Adipose tissue (tissue), 3 donors: ENCODE results near the gene ZNF429. TPM values are rescaled to one million over a fixed set of nuclear protein-coding genes. Genes with fewer than 3 reads are reported as not detected.
"Not testable (repeated sequence)": the region's sequence is repeated elsewhere in the genome, so short reads cannot be mapped to it uniquely, and the experiment has no call there.

ENCODE experiments used
- H3K27ac ChIP-seq: one replicate; pipeline ENCODE4 v1.5.1; 2013; ENCODE audit warnings: low read depth, low read length
- WGBS, 3 donors: extraction: QIAGEN DNeasy Blood & Tissue Kit; methylation state at CpG; one replicate each; pipeline ENCODE4 v1.1.7; 2013; 5-methylcytosine and 5-hydroxymethylcytosine counted together
- polyA plus RNA-seq, 3 donors: library from polyadenylated mRNA; stranded (reverse); fragments of 200-250 nt; gene quantifications; one replicate each; pipeline ENCODE4 v1.2.3, GENCODE V29; 2013
- donor health status: healthy with polysubstance abuse.
- donor health status: Bipolar disorder and iron deficiency.
- donor health status: healthy.

The ZNF429 gene
- polyA plus RNA-seq, 3 donors, result 5.6 to 8.5 (median 7.7) TPM

DNA sequence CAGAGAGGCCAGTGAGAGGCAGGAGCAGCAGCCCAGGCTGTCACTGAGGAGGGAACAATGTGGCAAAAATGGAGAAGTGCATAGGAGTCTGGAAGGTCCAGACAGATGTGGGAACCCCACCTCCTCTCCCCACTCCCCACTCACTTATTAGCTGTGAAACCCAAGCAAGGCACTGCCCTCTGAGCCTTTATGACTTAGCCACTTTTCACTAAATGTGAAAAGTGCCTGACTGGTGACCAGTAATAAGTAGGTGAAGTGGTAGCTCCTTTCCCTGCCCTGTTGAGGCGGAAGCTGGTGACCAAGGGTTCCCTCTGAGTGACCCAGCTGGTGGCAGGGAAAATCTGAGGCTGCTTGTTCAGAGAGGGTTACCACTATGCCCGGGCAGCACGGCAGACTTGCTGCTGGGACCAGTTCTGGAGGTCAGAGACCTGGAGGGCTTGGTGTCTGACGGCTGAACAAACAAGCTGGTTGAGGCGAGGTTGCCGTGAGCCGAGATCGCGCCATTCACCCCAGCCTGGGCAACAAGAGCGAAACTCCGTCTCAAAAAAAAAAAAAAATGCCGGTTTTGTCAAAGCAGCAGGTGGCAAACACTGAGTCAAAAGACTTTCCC, 80.0 kb downstream of the ZNF429 start:
- 28 to 83% (median 83%) methylated on average over 12 of the region's 12 CpGs for WGBS, 3 donors

DNA sequence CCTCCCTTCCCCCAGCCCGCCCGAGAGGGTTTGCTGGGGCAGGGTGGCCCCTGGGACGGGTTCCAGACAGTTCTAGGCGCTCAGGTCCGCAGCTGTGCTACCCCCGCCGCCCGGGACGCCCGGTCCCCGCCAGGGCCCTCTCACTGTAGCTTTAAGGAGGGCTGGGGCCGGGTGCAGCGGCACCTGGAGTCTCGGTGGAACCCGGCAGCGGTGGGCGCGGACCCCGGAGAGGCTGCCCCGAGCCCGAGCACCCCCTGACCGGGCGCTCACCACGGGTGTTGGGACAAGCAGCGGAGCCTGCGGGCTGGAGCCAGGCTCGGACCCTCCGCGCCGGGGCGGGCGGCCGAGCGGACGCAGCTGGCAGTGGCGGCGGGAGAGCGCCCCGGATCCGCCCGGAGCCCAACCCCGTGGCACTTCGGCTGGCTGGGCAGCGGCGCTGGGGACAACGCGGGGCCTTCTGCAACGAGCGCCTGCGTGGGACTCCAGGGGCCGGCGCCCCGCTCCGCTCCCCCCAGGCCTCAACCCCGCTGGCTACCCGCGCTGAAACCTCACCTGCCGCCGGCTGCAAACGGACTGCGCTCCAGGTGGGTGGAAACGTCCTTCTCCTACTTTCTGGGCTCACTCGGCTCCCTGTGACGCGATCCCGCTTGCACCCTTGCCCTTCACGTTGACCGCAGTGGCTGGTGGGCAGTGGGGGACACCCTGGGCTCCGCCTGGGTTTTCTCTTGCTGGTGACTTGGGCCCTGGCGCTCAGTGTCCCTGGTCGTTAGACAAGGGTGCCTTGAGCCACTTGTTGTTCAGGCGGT, 81.1 kb downstream of the ZNF429 start:
- no peak overlapping the region for H3K27ac ChIP-seq
- 1 to 4% (median 3%) methylated on average over 39 to 72 of the region's 72 CpGs for WGBS, 3 donors

More for the DNA sequence above, 80.0 kb downstream of the ZNF429 start:
- H3K27ac ChIP-seq, result no peak overlapping the region

DNA sequence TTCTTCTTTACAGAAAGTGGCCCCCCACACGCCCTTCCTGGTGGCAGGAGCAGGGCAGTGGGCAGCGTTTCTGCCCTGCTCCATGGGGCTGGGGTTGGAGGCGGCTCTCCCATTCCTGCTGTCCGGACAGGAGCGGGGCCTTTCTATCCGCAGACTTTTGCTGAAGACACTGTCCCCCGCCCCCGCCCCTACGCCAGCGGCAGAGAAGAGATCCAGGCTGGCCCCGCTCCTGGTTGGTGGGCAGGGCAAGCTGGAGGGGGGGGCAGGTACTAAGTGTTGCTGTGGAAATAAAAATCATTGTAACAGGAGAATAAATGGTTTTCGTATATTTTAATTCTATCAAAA, 81.7 kb downstream of the ZNF429 start:
- no peak overlapping the region for H3K27ac ChIP-seq
- 28 to 45% (median 39%) methylated on average over 11 to 12 of the region's 12 CpGs for WGBS, 3 donors

DNA sequence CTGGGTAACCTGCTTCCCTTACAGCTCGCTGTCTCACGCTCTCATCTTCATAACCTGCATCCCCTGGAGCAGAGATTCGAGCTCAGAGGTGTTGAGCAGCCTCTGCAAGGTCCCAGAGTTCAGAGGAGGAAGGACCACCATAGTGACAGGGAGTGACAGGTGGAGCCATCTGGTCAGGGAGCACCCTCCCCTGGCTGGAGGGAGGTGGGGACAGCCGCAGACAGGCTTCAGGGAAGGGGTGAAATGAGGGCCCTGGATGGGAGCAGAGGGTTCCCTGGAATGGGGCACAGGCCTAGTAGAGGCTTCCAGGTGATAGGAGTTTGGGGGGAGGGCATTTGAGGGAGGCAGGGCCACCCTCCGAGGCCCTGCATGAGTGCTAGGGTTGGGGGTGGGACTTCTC, 82.1 kb downstream of the ZNF429 start:
- WGBS, 3 donors, result 35 to 73% (median 72%) methylated on average over 5 of the region's 5 CpGs
- no peak overlapping the region for H3K27ac ChIP-seq

DNA sequence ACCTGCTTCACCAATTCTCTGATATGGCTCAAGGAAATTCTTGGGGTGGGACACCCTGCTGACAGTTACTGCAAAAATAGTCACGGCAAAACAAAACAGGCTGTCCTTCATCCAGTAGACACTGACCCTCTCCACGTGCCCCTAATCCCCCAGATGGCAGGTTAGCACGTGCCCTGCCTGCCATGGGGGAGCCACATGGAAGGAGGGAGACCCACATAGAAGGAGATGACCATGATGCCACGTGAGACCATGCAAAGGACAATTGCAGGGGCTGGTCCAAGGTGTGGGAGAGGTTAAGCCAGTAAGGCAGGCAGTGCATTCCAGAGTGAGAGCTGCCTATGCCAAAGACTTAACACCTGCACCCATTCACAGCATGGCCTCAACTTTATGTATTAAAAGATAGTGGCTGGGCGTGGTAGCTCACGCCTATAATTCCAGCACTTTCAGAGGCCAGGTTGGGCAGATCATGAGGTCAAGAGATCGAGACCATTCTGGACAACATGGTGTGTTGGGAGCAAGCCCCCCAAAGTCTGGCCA, 82.7 kb downstream of the ZNF429 start:
- WGBS, 3 donors, result 31 to 85% (median 85%) methylated on average over 7 of the region's 7 CpGs
- no peak overlapping the region for H3K27ac ChIP-seq

DNA sequence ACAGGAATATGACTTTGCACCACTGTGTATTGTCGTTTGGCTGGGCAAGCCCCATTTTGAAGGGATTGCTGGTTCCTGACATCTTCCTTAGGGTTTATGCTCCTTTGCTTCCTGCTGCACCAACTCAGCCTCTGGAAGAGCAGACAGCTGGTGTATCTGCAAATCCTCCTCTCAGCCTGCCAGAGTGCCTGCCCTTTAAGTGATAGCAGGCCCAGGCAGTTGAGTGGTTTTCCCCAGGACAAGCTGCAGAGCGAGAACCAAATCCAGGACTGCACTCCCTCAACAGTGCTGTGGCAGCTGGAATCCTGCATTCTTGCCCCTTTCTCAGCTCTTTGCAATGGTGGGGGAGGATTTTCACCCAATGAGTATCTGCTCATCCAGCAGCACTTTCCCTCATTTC, 85.5 kb downstream of the ZNF429 start:
- no peak overlapping the region for H3K27ac ChIP-seq
- 66 to 71% (median 67%) methylated on average over 2 of the region's 2 CpGs for WGBS, 3 donors

DNA sequence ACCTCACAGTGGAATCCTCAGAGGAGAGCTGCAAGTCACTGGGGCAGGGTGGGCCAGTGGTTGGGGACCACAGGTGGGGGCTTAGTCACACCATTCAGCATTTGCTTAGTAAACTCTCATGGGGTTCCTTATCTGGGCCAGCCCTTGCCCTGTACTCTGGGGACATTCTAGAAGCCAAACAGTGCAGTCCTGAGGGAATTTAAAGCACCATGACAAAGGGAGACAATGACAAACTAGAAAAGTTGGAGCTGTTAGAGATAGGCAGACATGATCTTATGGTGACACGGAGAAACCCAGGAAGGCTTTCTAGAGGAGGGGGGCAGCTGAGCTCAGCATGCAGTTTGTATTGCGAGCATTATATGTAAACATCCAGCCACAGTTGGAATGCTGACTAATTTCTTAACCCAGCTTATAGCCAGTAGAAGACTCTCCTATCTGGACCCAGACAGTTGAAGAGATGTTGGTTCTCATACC, 87.6 kb downstream of the ZNF429 start:
- 81 to 90% (median 90%) methylated on average over 2 of the region's 2 CpGs for WGBS, 3 donors
- no peak overlapping the region for H3K27ac ChIP-seq

DNA sequence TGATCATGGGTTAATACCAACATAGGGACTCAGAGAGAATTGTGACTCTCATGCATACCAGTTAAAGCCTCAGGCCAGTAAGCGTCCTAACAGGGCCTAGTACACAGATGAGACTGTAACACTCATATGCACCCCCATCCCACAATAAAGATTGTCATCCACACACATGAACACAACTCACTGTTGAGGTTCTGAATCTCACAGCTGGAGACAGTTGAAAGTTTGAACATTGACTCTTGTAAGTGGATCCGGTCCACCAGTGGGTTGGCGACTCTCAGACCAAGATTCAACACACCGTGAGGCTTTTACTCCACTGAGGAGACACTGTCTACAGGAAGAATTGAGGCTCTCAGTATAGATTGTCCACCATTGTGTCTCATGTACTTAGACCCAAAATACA, 88.1 kb downstream of the ZNF429 start:
- WGBS, 3 donors, result 90 to 96% (median 90%) methylated on average over 4 of the region's 4 CpGs
- no peak overlapping the region for H3K27ac ChIP-seq

DNA sequence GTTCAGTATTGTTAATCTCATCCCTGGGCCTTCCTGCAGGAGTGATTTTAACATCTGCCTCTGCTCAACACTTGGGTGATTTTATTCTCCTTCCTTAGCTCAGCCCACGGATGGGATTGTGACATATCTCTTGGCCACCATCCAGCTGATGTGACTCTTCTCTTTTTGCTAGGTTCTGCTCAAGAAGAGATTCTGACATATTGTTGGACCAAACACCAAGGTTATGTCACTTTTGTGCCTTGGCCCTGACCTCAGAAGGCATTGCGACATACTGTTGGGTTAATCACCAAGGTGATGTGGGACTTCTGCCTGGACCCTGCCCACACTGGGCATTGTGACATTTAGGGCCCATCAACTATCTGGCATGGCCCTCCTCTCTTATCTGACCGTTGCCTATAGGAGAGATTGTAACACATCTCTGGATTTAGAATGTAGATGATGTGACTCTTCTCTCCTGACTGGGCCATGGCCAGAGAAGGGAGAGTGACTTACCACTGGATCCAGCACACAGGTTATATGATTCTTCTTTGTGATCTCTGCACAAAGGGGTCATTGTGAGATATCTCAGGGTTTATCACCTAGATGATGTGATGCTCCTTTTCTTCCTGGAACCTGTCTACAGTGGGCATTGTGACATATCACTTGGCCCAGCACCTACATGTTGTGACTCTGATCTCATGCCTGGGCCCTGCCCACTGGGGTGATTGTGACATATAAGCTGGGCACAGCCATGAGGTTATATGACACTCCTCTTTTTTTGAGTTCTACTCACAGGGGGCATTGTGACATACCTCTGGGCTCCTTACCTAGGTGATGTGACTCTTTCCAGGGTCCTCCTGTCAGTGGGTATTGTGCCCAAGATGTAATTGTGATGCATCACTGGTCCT, 88.8 kb downstream of the ZNF429 start:
- H3K27ac ChIP-seq, result no peak overlapping the region
- 38 to 69% (median 43%) methylated on average over 3 of the region's 3 CpGs for WGBS, 3 donors

DNA sequence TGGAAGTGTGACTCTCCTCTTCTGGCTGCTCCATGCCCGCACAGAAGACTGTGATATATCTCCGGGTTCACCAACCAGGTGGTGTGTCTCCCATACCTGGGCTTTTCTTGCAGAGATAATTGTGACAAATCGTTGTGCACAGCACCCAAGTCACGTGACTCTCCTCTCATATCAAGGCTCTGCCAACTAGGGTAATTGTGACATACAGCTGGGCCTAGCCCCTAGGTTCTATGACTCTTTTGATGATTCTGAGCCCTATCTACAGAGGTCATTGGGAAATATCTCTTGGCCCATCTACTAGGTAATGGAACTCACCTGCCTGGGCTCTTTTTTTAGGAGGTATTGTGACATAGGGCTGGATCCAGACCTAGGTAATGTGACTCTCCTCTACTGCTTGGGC, 89.8 kb downstream of the ZNF429 start:
- WGBS, 3 donors, result 39 to 77% (median 66%) methylated on average over 4 of the region's 4 CpGs
- no peak overlapping the region for H3K27ac ChIP-seq

DNA sequence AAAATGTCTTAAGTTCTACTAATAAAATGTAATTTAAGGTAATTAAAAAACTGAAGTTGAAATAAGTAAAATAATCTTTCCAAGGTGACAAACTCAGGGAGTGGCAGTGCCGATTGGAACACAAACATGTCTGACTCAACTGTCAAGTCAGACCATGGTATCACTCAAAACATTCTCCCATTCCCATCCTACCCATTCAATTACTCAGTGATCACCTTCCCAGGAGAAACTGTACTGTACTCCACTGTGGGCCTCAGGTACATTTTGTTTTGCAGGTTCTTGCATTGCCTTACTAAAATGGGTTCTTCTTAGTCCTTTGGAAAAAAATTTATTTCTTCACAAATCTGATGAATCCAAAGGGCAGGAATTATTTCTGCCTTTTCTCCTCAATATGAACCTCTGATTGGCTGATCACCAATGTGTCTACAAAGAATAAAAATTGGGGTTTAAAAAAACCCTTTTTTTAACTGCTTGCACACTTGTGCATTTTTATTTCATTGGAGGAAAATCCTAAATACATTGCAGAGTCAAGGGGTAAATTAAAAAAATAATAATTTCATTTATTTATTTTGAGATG, 96.8 kb downstream of the ZNF429 start:
- no peak overlapping the region for H3K27ac ChIP-seq
- WGBS, 3 donors, result 30 to 86% (median 83%) methylated on average over 1 of the region's 1 CpG

DNA sequence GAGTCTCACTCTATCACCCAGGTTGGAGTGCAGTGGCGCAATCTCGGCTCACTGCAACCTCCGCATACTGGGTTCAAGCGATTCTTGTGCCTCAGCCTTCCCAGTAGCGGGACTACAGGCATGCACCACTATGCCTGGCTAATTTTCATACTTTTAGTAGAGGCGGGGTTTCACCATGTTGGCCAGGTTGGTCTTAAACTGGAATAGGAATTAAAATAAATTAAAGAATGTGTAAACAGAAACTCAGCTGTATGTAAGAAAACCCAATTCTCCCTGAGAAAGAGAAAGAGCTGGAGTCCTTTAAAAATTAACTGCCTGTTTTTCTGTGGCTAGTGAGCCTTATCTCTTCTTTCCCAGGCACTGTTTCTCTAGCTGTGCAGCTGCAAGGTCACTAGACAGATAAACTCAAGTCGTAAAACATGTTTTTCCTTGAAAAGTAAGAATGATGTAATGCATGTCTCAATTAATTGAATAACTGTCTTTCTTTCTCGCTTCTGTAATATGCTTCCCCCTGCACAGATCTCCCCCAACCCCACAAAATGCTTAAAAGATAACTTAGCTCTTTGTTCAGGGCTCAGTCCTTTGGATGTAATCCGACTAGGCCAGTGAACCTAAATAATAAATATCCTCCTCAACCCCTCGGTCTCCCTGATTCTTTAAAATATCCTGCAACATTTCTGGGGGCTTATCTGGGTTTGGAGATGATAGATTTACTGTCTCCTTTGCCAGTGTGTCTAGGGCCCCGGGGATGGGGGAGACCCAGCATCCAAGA, 97.4 kb downstream of the ZNF429 start:
- not testable (repeated sequence) for H3K27ac ChIP-seq
- 22 to 57% (median 49%) methylated on average over 11 of the region's 11 CpGs for WGBS, 3 donors

DNA sequence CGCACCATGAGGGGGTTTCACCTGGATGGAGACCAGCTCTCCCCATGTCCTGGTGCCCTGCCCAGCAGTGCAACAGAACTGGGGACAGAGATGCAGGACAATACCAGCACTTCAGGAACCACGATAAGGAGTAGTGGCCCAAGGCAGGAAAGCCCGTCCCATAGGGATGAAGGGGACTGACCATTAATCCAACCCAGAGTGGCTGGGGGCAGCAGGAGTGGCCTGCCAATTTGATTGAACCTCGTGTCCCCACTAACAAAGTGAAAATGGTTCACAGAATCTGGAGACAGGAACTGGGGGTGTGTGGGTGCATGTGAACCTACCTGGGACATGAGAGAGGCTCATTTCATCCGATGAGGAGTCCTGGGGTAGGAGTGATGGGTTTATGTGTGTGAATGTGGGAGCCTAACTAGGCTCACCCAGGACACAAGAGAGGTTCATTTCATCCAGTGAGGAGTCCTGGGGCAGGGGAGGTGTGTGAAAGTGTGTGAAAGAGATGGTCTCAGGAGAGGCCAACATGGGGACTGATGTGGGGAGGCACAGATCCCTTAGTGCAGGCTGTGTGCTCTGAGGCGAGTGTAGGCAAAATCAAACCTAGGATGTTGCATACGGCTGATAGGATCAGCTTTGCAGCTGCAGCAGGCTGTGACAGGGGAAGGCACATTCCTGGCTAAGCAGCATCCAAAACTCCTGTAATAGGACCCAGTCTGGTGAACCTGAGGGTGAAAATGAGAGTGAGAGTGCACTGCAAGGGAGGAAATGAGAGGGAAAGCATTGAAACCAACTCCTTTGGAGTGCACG, 98.2 kb downstream of the ZNF429 start:
- 37 to 64% (median 58%) methylated on average over 8 of the region's 8 CpGs for WGBS, 3 donors
- no peak overlapping the region for H3K27ac ChIP-seq

DNA sequence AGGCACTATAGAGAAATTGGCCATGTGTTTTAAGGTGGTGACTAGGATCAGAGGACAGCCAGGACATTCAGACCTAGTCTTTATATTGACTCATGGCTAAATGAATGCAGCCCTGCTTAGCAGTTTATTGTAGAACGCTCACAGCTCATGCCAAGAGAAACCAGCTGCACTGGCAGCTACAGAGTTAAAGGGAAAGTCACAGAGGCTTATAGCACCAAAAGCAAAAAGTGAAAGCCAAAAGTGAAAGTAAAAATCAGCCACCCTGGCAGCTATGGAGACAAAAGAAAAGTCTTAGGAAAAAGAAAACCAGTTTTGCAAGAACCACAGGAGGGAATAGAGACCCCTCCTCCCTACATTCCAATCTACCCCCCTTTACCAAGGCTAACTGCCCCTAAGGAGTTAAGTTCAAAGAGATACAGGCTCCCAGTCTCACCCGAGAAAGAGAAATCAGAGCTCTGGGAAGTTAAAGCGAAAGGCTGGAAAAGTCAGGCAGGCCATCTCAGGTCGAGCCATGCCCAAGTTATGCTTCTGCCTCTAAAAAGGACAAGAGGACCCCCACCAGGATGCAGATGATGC, 99.0 kb downstream of the ZNF429 start:
- H3K27ac ChIP-seq, result no peak overlapping the region
- WGBS, 3 donors, result 0 to 3% (median 2%) methylated on average over 4 of the region's 4 CpGs
